Measurements from ENCODE around the gene HSPA4L.

HSPA4L gene

DNA sequence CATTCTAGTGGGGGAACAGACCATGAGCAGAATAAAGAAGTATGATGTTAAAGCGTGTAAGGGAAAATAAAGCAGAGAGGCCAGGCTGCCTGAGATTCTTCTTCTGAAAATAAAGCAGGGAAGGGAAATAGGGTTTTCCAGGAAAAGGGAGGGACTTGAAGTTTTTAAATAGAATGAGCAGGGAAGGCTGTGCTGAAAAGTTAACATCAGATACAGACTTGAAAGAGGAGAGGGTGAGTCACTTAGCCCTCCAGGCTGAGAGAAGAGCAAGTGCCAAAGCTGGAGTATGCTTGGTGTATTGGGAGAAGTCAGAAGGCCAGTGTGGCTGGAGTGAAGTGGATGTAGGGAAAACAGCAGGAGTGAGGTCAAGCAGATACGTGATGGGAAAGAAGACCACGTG, 88.6 kb downstream of the HSPA4L start:
- DNase-seq: no peak

DNA sequence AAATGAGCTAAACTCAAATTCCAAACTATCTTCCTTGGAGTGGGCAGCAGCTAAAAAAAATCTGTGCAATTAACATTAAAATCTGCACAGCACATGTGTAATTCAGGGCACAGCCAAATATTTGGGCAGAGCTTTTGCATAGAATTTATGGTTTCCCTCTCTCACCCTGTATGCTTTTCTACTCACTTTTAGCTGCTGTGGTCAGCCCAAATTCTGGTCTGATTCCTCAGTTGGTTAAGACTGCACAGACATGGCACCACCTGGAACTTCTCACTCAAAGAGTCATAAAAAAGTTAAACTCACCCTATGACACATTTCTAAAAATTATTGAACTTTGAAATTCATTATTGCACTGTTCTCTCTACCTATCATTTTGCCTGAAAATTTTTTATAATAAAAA, 93.7 kb downstream of the HSPA4L start:
- DNase-seq: no peak

DNA sequence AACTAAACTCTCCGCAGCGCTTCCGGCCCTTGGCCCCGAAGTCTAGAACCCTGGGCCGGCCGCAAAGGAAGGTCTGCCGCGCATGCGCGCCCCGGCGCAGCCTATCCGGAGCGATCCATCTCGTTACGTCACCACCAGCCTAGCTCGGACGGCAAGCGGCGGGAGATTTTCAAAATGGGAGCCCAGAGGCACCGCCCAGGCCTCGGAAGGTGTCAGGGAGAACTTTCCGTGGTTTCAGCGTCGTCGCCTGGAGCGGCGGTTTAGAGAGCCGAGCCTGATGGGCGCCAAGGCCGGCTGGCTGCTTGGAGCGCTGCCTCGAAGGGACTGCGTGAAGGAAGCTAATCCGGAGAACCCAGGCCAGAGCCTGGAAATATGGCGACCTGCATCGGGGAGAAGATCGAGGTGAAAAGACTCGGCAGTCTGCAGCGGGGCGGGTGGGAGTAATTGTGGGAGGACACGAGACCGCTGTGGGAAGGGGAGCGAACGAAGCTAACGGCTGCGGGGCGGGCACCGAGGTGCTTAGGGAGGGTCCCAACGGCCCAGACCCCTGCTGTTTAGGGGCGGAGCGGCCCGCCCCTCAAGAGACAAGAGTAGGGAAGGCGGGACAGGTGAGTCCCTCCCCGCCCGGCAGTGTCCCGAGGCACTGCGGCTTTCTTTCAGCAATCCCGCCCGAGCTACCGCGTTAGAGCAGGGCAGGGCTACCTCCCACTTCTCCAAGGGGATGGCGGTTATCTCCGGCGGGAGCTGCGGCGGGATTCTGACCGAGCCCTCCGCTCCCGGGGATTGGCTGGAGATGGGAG, 98.8 kb downstream of the HSPA4L start, which contains the start of gene PLK4:
Gene PLK4 (plus strand): TSS at position 131 of the 800 bp plus-strand sequence. CDS start 242 bp downstream, at position 373.
- DNase-seq: peak; percentile 96

DNA sequence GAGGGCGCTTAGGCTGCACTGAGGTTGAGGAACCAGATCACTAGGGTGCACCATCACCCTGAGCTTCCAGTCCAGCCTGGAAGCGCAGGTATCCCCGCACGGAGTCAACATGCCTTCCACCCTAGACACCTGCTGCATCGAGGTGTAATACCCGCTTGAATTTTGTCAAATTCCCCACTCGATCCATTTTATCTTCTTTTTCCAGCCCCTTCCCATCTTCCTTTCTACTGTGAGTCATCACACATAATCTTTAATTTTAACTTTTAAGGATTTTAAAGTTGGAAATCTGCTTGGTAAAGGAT, 99.4 kb downstream of the HSPA4L start:
- no peak for DNase-seq

DNA sequence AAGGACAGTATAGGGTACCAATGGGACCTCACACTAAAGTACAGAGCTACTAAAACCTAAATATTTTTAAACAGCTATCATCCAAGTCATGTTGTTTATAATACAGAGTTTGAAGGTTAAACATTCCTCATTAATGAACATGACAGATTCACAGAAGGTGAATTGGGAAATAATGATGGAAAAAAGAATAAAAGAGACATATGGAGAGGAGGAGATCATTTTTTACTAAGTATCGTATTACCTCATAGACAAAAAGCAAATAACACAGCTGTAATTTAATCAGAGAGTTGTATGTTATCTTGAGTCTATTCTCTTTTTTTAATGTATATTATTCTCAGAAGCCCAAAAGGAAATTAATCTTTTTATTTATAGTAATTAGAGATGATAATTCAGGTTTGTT, 106.4 kb downstream of the HSPA4L start:
- no peak for DNase-seq

DNA sequence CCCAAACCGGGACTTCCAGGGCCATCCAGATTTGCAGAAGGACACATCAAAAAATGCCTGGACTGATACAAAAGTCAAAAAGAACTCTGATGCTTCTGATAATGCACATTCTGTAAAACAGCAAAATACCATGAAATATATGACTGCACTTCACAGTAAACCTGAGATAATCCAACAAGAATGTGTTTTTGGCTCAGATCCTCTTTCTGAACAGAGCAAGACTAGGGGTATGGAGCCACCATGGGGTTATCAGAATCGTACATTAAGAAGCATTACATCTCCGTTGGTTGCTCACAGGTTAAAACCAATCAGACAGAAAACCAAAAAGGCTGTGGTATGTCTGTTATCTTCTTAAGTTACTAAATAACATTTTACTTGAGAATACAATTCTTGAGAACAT, 107.8 kb downstream of the HSPA4L start:
- no peak for DNase-seq

Data from stimulated activated CD4-positive, alpha-beta T cell treated with anti-CD3 and anti-CD28 coated beads, Interleukin-15, amount 100 ng/mL, for 24 hours (primary cell).